Panc1 (cell line): Measurements from ENCODE around the gene GCH1.

Experiments used
- CTCF ChIP-seq: fragments of 450-650 bp; IDR thresholded peaks from 2 replicates; pipeline ENCODE4 v1.5.1; 2017; ENCODE audit warnings: mild to moderate bottlenecking
- POLR2AphosphoS5 ChIP-seq: IDR thresholded peaks from 2 replicates; pipeline ENCODE4 v1.6.1; 2012; ENCODE audit warnings: mild to moderate bottlenecking, low read depth, low read length, moderate library complexity
- REST ChIP-seq, 2 experiments: IDR thresholded peaks; 2 replicates each; pipeline ENCODE4 v1.6.1; 2011 to 2012; ENCODE audit warnings: low read depth in 2 of 2, control low read depth in 1 of 2, low read length in 1 of 2, mild to moderate bottlenecking in 1 of 2, moderate library complexity in 1 of 2; ENCODE audit not compliant: insufficient read depth in 1 of 2
- SIN3A ChIP-seq: IDR thresholded peaks from 2 replicates; pipeline ENCODE4 v1.6.1; 2012; ENCODE audit warnings: low read depth, mild to moderate bottlenecking, low read length, moderate library complexity, borderline replicate concordance; ENCODE audit not compliant: insufficient read depth
- TCF7L2 ChIP-seq: IDR thresholded peaks from 2 replicates; pipeline ENCODE4 v1.6.1; 2011; ENCODE audit warnings: mild to moderate bottlenecking, low read depth, low read length, inconsistent platforms

- no peak for TF ChIP-seq CTCF
- TF ChIP-seq SIN3A, result no peak
- TF ChIP-seq TCF7L2, result no peak
- no peak for TF ChIP-seq POLR2AphosphoS5
- TF ChIP-seq REST (IDR thresholded peaks at IDR 0.05; ENCODE audit: insufficient read depth in 1 of 2, low read depth in 2 of 2, low read length in 1 of 2), result no peak
Observed at GRCh38 chr14:54817506-54817905, 85.1 kb downstream of the GCH1 start.
